PFSK-1 (cell line): Measurements from ENCODE around the gene KRT6B.

Experiments used
- FOXP2 ChIP-seq: optimal IDR thresholded peaks from 2 replicates; pipeline ENCODE3; 2011; ENCODE audit warnings: borderline replicate concordance, control low read depth, inconsistent platforms; ENCODE audit not compliant: insufficient read depth; ENCODE audit errors: extremely low read length, extremely low read depth
- POLR2AphosphoS5 ChIP-seq: IDR thresholded peaks from 2 replicates; pipeline ENCODE4 v1.6.1; 2012; ENCODE audit warnings: low read depth, mild to moderate bottlenecking, control low read depth, low read length, moderate library complexity
- SIN3A ChIP-seq: IDR thresholded peaks from 2 replicates; pipeline ENCODE4 v1.6.1; 2012; ENCODE audit warnings: mild to moderate bottlenecking, low read length, moderate library complexity, borderline replicate concordance; ENCODE audit not compliant: insufficient read depth
- TAF1 ChIP-seq: IDR thresholded peaks from 2 replicates; pipeline ENCODE4 v1.6.1; 2012; ENCODE audit warnings: low read length, control low read depth, borderline replicate concordance; ENCODE audit not compliant: insufficient read depth
- TF ChIP-seq, protein P1 (sequence below), 2 experiments: IDR thresholded peaks; 2 replicates each; pipeline versions ENCODE4 v1.6.1 to v1.8.0; 2011 to 2012; ENCODE audit warnings: low read depth in 2 of 2, low read length in 2 of 2, control low read depth in 1 of 2, inconsistent platforms in 1 of 2, mild to moderate bottlenecking in 1 of 2, moderate library complexity in 1 of 2; ENCODE audit not compliant: insufficient read depth in 1 of 2

KRT6B gene

GRCh38 chr12:52407918-52408317 lies 44.0 kb downstream of the KRT6B start:
- TF ChIP-seq, protein P1, sequence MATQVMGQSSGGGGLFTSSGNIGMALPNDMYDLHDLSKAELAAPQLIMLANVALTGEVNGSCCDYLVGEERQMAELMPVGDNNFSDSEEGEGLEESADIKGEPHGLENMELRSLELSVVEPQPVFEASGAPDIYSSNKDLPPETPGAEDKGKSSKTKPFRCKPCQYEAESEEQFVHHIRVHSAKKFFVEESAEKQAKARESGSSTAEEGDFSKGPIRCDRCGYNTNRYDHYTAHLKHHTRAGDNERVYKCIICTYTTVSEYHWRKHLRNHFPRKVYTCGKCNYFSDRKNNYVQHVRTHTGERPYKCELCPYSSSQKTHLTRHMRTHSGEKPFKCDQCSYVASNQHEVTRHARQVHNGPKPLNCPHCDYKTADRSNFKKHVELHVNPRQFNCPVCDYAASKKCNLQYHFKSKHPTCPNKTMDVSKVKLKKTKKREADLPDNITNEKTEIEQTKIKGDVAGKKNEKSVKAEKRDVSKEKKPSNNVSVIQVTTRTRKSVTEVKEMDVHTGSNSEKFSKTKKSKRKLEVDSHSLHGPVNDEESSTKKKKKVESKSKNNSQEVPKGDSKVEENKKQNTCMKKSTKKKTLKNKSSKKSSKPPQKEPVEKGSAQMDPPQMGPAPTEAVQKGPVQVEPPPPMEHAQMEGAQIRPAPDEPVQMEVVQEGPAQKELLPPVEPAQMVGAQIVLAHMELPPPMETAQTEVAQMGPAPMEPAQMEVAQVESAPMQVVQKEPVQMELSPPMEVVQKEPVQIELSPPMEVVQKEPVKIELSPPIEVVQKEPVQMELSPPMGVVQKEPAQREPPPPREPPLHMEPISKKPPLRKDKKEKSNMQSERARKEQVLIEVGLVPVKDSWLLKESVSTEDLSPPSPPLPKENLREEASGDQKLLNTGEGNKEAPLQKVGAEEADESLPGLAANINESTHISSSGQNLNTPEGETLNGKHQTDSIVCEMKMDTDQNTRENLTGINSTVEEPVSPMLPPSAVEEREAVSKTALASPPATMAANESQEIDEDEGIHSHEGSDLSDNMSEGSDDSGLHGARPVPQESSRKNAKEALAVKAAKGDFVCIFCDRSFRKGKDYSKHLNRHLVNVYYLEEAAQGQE (IDR thresholded peaks at IDR 0.05; ENCODE audit: insufficient read depth in 1 of 2, low read depth in 2 of 2, low read length in 2 of 2): no peak

DNA sequence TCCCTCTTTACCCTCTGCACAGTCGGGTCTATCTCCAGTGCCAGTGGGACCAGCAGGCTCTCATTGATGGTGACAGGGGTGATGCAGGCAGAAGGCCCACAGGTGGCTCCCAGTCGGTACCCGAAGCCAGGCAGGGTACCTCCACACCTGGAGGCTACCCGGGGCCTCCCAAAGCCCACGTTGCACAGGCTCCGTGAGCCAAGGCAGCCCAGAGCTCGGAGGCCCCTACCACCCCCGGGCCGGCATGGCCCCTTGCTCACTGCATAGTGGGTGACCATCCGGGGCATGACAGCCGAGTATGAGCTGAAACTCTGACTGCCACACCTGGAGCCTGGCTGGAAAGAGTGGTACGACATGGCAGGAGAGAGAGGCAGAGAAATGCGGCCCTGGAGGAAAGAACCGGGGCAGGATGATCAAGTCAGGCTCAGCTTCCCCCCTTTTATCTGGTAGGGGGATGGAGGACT lies 46.0 kb downstream of the KRT6B start, which contains the start of gene KRT82:
Gene KRT82, minus strand, starts transcription at position 414 of the 464 bp plus-strand sequence. Its CDS starts 58 bp downstream, at position 356.
- TF ChIP-seq TAF1 (no peak), FOXP2 (no peak), POLR2AphosphoS5 (no peak)
- TF ChIP-seq, protein P1 (IDR thresholded peaks at IDR 0.05; ENCODE audit: insufficient read depth in 1 of 2, low read depth in 2 of 2, low read length in 2 of 2): no peak

- no peak for TF ChIP-seq SIN3A
- TF ChIP-seq, protein P1 (IDR thresholded peaks at IDR 0.05; ENCODE audit: insufficient read depth in 1 of 2, low read depth in 2 of 2, low read length in 2 of 2): no peak
Measured at GRCh38 chr12:52404951-52405350, 47.0 kb downstream of the KRT6B start.

GRCh38 chr12:52403561-52403960 lies 48.4 kb downstream of the KRT6B start:
- TF ChIP-seq, protein P1 (IDR thresholded peaks at IDR 0.05; ENCODE audit: insufficient read depth in 1 of 2, low read depth in 2 of 2, low read length in 2 of 2): no peak
- TF ChIP-seq SIN3A (no peak), TAF1 (no peak), POLR2AphosphoS5 (no peak), FOXP2 (no peak)

DNA sequence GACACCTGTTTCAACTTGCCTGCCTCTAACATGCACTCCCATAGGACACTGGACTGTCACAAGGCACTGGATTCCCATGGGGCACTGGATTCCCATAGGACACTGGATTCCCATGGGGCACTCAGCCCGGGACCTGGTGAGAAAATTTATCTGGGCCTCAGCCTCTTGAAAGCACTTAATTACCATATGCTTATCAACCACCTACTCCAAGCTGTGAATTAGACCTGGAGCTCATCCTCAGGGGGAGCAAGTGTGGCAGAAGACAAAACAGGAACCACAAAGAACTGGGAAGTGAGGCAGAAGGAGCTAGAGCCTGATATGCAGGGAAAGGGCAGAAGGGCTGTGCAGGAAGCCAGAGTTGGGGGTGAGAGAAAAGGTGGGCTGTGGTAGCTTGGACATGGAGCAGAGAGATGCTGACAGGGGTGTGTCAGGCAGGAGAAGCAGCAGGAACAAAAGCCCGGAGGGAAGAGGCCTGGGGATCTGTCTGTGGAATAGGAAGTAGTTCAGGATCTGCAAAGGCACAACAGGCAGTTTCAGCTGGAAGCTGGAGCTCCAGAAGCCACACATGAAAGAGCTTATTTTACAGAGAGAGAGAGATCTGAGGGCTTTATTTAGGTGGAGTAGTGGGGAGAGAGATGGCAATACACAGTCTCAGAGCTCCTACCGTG lies 48.9 kb downstream of the KRT6B start:
- TF ChIP-seq SIN3A (no peak), FOXP2 (no peak), POLR2AphosphoS5 (no peak), TAF1 (no peak)
- TF ChIP-seq, protein P1 (IDR thresholded peaks at IDR 0.05; ENCODE audit: insufficient read depth in 1 of 2, low read depth in 2 of 2, low read length in 2 of 2): no peak
